Fibroblast of lung (primary cell): ENCODE results near the gene PEX6.

ENCODE experiments used
- CTCF ChIP-seq, 2 donors: IDR thresholded peaks in 1 of 2; conservative IDR thresholded peaks in 1 of 2; 1 replicate in 1 of 2; 2 replicates in 1 of 2; pipeline ENCODE4 v1.5.1; 2011 to 2012; ENCODE audit warnings: low read length in 2 of 2, control low read depth in 1 of 2, inconsistent platforms in 1 of 2, low read depth in 1 of 2, mild to moderate bottlenecking in 1 of 2
- EZH2 ChIP-seq: IDR thresholded peaks from 2 replicates; pipeline ENCODE4 v1.5.1; 2012; ENCODE audit warnings: low read length, control low read depth, mild to moderate bottlenecking; ENCODE audit errors: missing control alignments

GRCh38 chr6:42984924-42985475 lies 6.0 kb upstream of the PEX6 start:
- TF ChIP-seq EZH2 = no peak
- no peak for TF ChIP-seq CTCF (conservative IDR thresholded peaks at IDR 0.05 in 1 of 2, IDR thresholded peaks at IDR 0.05 in 1 of 2; ENCODE audit: low read depth in 1 of 2, low read length in 2 of 2)
